Liver (tissue), 3 donors: ENCODE results near the gene MTERF4.

Source experiments
- GABPA ChIP-seq, 2 donors: IDR thresholded peaks in 1 of 2; conservative IDR thresholded peaks in 1 of 2; 2 replicates each; pipeline ENCODE4 v1.6.1; 2016; ENCODE audit warnings: antibody characterized with exemption in 2 of 2, mild to moderate bottlenecking in 1 of 2, moderate library complexity in 1 of 2
- TF ChIP-seq, protein P1 (sequence below): fragments of 150-350 bp; IDR thresholded peaks from 2 replicates; pipeline ENCODE4 v1.5.1; 2017; ENCODE audit warnings: improper control_type of control experiment, low read depth, low read length; ENCODE audit not compliant: missing input control
- donor health status: healthy.
- donor health status: healthy.

DNA sequence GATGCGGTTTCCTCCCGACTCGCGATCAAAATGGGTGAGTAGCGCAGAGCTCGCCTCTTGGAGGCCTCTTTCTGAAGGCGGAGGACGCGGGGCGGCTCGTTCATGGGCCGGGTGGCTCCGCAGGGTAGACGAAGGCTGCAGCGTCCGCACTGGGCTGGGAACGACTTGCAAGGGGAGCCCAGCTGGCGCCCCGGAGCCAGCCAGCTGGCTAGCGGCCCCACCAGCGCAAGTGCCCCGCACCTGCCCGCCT, 47.5 kb upstream of the MTERF4 start:
- TF ChIP-seq, protein P1, sequence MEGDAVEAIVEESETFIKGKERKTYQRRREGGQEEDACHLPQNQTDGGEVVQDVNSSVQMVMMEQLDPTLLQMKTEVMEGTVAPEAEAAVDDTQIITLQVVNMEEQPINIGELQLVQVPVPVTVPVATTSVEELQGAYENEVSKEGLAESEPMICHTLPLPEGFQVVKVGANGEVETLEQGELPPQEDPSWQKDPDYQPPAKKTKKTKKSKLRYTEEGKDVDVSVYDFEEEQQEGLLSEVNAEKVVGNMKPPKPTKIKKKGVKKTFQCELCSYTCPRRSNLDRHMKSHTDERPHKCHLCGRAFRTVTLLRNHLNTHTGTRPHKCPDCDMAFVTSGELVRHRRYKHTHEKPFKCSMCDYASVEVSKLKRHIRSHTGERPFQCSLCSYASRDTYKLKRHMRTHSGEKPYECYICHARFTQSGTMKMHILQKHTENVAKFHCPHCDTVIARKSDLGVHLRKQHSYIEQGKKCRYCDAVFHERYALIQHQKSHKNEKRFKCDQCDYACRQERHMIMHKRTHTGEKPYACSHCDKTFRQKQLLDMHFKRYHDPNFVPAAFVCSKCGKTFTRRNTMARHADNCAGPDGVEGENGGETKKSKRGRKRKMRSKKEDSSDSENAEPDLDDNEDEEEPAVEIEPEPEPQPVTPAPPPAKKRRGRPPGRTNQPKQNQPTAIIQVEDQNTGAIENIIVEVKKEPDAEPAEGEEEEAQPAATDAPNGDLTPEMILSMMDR = no peak
- TF ChIP-seq GABPA (IDR thresholded peaks at IDR 0.05 in 1 of 2, conservative IDR thresholded peaks at IDR 0.05 in 1 of 2) = no peak
